GM12801 (cell line): ENCODE measurements around the gene SRD5A1.

Experiments used
- TF ChIP-seq, protein P1 (sequence below): IDR thresholded peaks from one replicate; pipeline ENCODE4 v1.5.1; 2011; ENCODE audit warnings: control low read depth; ENCODE audit not compliant: insufficient read length; ENCODE audit errors: extremely low read depth

SRD5A1 gene

DNA sequence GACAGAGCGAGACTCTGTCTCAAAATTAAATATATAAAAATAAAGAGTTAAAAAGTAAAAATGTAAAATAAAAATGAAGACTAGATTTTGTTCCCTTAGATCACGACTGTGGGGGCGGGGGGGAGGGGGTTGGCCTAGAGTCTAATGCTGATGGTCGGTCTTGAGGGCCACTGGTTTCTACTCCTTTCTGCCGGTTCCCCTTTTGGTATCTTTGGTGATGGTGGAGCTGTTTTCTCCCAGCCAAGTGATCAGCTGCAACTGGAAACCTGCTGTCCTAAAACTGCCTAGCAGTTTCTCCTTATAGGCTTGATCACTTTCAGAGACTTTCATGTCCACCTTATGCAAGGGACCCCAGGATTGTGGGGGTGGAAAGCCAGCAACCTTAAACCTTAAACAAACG, 1.1 kb downstream of the SRD5A1 start:
- TF ChIP-seq, protein P1, sequence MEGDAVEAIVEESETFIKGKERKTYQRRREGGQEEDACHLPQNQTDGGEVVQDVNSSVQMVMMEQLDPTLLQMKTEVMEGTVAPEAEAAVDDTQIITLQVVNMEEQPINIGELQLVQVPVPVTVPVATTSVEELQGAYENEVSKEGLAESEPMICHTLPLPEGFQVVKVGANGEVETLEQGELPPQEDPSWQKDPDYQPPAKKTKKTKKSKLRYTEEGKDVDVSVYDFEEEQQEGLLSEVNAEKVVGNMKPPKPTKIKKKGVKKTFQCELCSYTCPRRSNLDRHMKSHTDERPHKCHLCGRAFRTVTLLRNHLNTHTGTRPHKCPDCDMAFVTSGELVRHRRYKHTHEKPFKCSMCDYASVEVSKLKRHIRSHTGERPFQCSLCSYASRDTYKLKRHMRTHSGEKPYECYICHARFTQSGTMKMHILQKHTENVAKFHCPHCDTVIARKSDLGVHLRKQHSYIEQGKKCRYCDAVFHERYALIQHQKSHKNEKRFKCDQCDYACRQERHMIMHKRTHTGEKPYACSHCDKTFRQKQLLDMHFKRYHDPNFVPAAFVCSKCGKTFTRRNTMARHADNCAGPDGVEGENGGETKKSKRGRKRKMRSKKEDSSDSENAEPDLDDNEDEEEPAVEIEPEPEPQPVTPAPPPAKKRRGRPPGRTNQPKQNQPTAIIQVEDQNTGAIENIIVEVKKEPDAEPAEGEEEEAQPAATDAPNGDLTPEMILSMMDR, result no peak

DNA sequence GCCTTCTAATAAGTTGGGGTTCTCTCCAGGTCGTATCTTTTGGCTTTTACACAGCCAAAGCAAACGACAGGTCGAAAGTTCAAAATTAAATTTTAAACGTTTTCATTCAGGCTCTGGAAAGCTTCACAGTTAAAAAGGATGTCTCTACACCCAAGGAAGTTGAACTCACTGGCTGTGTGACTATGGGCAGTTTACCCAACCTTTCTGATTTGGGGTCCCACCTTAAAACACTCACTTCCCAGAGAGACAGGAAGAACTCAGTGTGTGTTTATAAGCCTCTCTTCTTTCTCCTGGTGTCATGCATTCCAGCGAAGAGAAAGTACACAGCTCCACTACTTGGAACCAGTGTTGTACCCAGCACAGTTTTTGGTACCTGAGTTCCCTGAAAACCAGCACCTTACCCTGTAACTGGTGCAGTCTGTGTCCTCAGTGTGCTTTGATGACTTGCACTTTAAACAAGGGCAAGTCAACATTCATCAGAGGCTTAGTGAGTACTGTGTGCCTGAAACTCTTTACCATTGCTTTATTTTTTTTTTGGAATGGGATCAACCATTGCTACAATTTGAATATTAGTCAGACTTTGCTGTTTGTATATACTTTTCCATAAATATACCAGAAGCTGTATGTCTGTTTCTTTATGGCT, 1.7 kb downstream of the SRD5A1 start:
- TF ChIP-seq, protein P1, result no peak

DNA sequence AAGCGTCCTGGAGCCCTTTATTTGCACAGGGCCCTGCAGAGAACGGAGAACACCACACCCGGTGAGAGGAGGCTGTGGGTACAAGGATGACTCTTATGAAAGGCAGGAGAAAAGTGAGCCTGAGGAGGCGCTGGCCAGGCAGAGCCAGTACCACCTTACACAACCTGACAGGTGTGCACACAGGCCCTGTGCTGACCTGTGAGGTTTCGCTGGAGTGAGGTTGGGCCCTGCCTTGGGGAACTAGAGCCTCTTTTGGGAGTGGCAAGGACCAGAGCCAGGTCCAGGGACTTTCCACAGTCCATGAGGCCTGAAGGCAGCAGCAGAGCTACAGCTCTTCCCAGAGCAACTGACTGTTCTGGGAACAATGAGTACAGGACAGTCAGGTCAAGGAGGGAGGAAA, 3.1 kb downstream of the SRD5A1 start:
- TF ChIP-seq, protein P1, result no peak

DNA sequence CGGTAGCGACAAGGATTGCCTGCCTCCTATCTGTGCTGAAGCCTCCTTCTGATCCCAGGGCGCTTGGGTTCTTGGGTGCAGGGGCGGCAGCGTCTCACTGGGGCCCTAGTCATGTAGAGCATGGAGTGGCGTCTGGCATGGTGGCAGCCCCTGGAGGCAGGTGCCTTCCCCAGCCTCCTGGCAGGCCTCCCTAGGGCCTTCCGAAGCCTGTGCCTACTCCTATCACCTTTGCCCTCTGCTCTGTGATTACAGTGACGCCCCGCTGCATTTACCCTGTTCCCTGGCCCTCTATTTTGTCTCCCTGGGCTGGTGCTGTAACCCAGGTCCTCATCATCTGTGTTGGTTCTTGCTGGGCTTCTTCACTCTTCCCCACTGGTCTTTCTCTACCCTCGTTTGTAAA, 3.8 kb downstream of the SRD5A1 start:
- TF ChIP-seq, protein P1, result no peak

DNA sequence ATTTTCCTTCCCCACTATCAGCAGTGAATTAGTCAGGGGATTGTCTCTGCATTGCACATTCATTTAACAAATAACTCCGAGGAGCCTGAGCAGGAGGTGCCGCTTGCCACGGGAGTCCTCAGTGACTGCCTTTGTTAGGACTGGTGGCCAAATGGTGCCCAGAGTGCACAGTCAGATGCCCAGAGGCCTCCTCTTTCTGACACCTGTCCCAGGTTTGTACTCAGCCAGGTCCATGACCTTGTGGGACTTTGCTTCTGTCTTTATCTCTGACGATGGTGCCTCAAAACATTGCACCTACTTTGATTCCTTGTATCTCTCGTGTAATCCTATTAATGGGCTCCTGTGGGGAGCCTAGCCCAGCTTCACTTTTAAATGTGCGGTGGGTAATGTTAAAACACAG, 4.3 kb downstream of the SRD5A1 start:
- TF ChIP-seq, protein P1, result no peak

DNA sequence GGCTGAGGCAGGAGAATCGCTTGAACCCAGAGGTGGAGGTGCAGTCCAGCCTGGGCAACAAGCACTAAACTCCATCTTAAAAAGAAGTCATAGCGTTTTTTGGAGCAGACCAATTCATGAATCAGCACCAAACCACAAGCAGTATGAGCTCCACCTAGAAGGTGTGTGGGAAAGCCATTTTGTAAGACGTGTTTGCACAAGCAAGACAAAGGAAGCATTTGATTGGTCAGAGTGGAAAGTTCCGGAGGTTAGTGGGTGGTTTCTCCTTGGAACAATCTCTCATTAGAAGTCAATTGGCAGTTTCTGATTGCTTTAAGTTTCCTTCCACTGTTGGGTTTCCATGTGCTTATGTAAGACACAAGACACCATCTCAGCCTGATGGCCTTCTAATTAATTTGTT, 5.0 kb downstream of the SRD5A1 start:
- TF ChIP-seq, protein P1, result no peak

DNA sequence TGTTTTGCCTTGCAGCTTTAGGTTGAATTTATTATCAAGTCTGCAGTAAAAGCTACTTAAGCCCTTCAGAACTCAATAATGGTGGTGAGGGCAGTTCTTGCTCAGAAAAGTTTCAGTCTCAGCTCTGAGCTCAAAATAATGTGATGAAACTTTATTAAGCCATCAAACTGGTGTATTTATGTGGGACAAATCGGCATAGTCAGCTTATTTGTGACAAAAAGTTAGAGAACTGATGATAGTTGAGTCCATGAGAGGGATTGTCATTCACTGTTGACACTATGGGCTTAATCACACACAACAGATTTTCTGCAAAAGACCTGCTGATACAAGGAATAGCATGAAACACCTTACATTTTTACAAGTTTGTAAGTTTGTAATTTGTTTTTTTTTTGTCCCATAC, 9.4 kb downstream of the SRD5A1 start:
- TF ChIP-seq, protein P1, result no peak
